ENCODE data around the gene MRTFA. TPM values are rescaled to one million over a fixed set of nuclear protein-coding genes. Genes with fewer than 3 reads are reported as not detected.
A peak's percentile ranks its signal among the peaks of the same experiment; 100 is the strongest.
"Not testable (repeated sequence)": the region's sequence is repeated elsewhere in the genome, so short reads cannot be mapped to it uniquely, and the experiment has no call there.

Gene MRTFA
- total RNA-seq, 6 experiments from 2014 or later, result 9.3 to 20.6 (median 16.3) TPM

DNA sequence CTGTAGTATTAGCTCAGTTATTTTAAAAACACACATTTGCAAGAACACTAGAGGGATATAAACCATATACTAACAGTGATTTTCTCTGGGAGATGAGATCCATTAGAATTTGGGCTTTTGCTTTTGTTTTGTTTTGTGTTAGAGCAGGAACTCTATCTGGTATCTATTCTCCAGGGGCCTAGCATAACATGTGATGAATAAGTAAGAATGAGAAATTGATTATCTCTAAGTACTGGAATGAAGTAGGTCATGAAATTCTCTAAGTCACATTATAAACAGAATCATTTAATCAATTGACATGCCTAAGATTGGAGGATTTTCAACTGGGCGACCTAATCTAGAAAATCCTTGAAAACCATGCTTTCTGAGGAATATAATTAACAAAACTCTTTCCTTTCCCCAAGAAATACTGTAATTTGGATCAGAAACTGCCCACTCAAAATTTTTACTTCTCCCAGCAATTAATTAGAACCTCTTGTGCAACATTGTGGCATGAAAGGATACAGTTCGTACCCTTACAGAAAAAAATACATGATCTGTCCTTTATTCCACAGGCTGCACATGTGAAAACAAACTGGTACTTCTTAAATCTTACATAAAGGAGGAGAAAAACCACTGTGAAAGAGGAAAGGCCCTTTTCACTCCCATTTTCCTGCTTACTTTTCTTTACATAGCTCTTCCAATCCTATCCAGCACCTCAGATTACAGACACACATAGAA, 93.5 kb downstream of the MRTFA start:
- no peak for ATAC-seq
- WGBS (ENCODE audit: insufficient coverage, low coverage, low lambda C conversion rate, missing lambda C conversion rate), result 81% methylated on average over 2 of the region's 2 CpGs
- TF ChIP-seq POLR2A (IDR thresholded peaks at IDR 0.05), result no peak
- TF ChIP-seq, protein P1, sequence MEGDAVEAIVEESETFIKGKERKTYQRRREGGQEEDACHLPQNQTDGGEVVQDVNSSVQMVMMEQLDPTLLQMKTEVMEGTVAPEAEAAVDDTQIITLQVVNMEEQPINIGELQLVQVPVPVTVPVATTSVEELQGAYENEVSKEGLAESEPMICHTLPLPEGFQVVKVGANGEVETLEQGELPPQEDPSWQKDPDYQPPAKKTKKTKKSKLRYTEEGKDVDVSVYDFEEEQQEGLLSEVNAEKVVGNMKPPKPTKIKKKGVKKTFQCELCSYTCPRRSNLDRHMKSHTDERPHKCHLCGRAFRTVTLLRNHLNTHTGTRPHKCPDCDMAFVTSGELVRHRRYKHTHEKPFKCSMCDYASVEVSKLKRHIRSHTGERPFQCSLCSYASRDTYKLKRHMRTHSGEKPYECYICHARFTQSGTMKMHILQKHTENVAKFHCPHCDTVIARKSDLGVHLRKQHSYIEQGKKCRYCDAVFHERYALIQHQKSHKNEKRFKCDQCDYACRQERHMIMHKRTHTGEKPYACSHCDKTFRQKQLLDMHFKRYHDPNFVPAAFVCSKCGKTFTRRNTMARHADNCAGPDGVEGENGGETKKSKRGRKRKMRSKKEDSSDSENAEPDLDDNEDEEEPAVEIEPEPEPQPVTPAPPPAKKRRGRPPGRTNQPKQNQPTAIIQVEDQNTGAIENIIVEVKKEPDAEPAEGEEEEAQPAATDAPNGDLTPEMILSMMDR (IDR thresholded peaks at IDR 0.05), result no peak

DNA sequence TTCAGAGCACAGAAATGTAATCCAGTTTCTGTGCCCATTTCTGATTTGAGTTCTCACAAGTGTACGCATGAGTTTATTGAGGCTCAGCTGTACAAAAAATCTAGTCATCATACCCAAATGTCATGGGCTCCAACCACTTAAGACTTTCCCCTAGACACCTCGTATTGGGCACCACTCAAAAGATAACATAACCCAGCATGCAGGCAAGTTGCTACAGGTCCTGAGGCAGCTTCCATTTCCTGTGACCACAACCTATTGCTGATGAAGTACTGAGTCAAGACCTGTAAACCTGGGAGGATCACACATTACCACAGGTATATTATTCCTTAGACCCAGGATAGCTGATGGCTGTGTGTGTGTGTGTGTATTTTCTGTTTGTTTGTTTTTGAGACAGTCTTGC, 95.2 kb downstream of the MRTFA start:
- H3K4me1 ChIP-seq, result peaks cover 0 to 4% (median 0%) of the 10 kb centered on the region in 4 donors
- no peak overlapping the region for H3K4me3 ChIP-seq
- 79% methylated on average over 2 of the region's 2 CpGs for WGBS (ENCODE audit: insufficient coverage, low coverage, low lambda C conversion rate, missing lambda C conversion rate)
- H3K27ac ChIP-seq, result no peak overlapping the region
- no peak for ATAC-seq
- no peaks in the 10 kb centered on the region for H3K27me3 ChIP-seq
- intact Hi-C loops (cut with DNase I), result no loop called here
- no peaks in the 10 kb centered on the region for H3K36me3 ChIP-seq
- TF ChIP-seq, protein P1 (IDR thresholded peaks at IDR 0.05), result no peak
- no peak for TF ChIP-seq POLR2A (IDR thresholded peaks at IDR 0.05)
- H3K9me3 ChIP-seq, result no peaks in the 10 kb centered on the region
- DNase-seq, result no peak

More for the DNA sequence above, 93.5 kb downstream of the MRTFA start:
- no peak overlapping the region for H3K27ac ChIP-seq
- intact Hi-C loops (cut with DNase I), result no loop called here
- no peak overlapping the region for H3K4me3 ChIP-seq
- no peaks in the 10 kb centered on the region for H3K36me3 ChIP-seq
- H3K27me3 ChIP-seq, result no peaks in the 10 kb centered on the region
- H3K9me3 ChIP-seq, result no peaks in the 10 kb centered on the region
- no peak for DNase-seq
- H3K4me1 ChIP-seq, result peaks cover 0 to 4% (median 0%) of the 10 kb centered on the region in 4 donors

DNA sequence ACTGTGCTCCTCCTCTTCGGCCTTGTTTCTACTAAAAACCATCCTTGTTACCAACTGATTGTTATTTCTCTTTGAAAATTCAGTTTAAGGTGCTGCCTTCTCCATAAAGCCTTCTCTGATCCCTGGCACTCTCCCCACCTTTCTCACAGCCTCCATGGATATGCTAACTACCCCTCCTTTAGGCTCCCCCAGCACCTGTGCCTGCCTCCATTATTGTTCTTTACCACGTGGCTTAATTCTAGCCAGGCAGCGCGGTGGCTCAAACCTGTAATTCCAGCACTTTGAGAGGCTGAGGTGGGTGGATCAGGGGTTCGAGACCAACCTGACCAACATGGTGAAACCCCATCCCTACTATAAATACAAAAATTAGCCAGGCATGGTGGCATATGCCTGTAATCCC, 96.3 kb downstream of the MRTFA start:
- H3K4me1 ChIP-seq, result peaks cover 0 to 4% (median 0%) of the 10 kb centered on the region in 4 donors
- intact Hi-C loops (cut with DNase I), result no loop called here

DNA sequence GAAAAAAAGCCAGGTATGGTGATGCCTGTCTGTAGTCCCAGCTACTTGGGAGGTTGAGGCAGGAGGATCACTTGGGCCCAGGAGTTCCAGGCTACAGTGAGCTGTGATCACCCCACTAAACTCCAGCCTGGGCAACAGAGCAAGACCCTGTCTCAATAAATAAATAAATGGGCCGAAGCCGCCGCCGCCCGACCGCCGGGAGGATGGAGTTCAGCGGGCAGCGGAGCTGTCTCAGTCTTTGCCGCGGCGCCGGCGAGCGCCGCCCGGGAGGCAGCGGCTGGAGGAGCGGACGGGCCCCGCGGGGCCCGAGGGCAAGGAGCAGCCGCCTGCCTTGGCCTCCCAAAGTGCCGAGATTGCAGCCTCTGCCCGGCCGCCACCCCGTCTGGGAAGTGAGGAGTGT, 100.4 kb downstream of the MRTFA start:
- H3K27ac ChIP-seq; H3K9me3 ChIP-seq; H3K36me3 ChIP-seq; H3K27me3 ChIP-seq; intact Hi-C loops (cut with DNase I); DNase-seq; ATAC-seq; H3K4me1 ChIP-seq; H3K4me3 ChIP-seq: not testable (repeated sequence)
- no CpG with 5 or more reads among the region's 28 CpGs for WGBS (ENCODE audit: insufficient coverage, low coverage, low lambda C conversion rate, missing lambda C conversion rate)

More for the DNA sequence above, 96.3 kb downstream of the MRTFA start:
- no peak for ATAC-seq
- DNase-seq, result no peak
- Histone ChIP-seq H3K36me3 (no peaks in the 10 kb centered on the region), H3K4me3 (no peak overlapping the region), H3K9me3 (no peaks in the 10 kb centered on the region), H3K27me3 (no peaks in the 10 kb centered on the region), H3K27ac (no peak overlapping the region)
- no peak for TF ChIP-seq POLR2A (IDR thresholded peaks at IDR 0.05)
- TF ChIP-seq, protein P1 (IDR thresholded peaks at IDR 0.05), result no peak
- 100% methylated on average over 4 of the region's 5 CpGs for WGBS (ENCODE audit: insufficient coverage, low coverage, low lambda C conversion rate, missing lambda C conversion rate)

DNA sequence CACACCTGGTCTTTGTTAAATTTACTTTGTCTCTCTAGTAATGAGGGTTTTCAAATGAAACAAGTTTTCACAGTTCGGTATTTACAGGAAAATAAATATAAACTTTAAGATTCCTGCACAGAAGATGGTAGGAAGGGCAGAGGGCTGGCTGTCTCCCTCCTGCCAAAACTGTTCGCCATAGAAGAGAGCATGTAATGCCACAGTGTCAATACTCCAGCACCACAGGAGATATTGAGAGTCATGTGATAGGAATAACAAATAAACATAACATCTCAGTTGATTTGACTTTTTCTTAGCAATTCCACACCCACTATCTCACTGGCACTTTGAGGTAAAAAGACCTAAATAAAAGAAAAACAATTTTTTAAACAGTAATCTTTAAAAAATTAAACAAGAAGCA, 100.9 kb downstream of the MRTFA start:
- no peak overlapping the region for H3K4me3 ChIP-seq
- no peak for DNase-seq
- H3K27ac ChIP-seq, result no peak overlapping the region
- intact Hi-C loops (cut with DNase I), result no loop called here
- 66% methylated on average over 2 of the region's 2 CpGs for WGBS (ENCODE audit: insufficient coverage, low coverage, low lambda C conversion rate, missing lambda C conversion rate)
- no peaks in the 10 kb centered on the region for H3K9me3 ChIP-seq
- H3K36me3 ChIP-seq, result no peaks in the 10 kb centered on the region
- ATAC-seq, result peak in 2 of 4 donors; percentile 41 to 57
- peaks cover 0 to 4% (median 0%) of the 10 kb centered on the region in 4 donors for H3K4me1 ChIP-seq
- H3K27me3 ChIP-seq, result no peaks in the 10 kb centered on the region
- TF ChIP-seq, protein P1 (IDR thresholded peaks at IDR 0.05), result no peak
- no peak for TF ChIP-seq POLR2A (IDR thresholded peaks at IDR 0.05)

All from right lobe of liver (tissue), 6 donors.